Upper lobe of left lung (tissue), 6 donors: ENCODE data around the gene TENM4. TPM values are rescaled to one million over a fixed set of nuclear protein-coding genes. Genes with fewer than 3 reads are reported as not detected.

Experiments
- ATAC-seq, 2 donors: fragments of 200-7000 bp; cut with Tn5 transposase; one replicate each; pipeline ENCODE4 v1.9.1; 2022; ENCODE audit warnings: mild to moderate bottlenecking in 2 of 2, moderate library complexity in 2 of 2; ENCODE audit not compliant: low FRiP score in 2 of 2
- DNase-seq, 2 donors: peaks; one replicate each; pipeline ENCODE4 v3.0.0-alpha.2; 2019 to 2020
- H3K27ac ChIP-seq, 4 donors: fragments of 200-600 bp; sonication (generic); one replicate each; pipeline ENCODE4 v1.5.1; 2016 to 2019
- H3K27me3 ChIP-seq, 4 donors: fragments of 200-600 bp; sonication (generic); one replicate each; pipeline ENCODE4 v1.5.1; 2017 to 2019
- H3K36me3 ChIP-seq, 4 donors: fragments of 200-600 bp; sonication (generic); one replicate each; pipeline ENCODE4 v1.5.1; 2016 to 2019
- H3K4me1 ChIP-seq, 4 donors: fragments of 200-600 bp; sonication (generic); one replicate each; pipeline ENCODE4 v1.5.1; 2018 to 2019
- H3K4me3 ChIP-seq, 4 donors: fragments of 200-600 bp; sonication (generic); one replicate each; pipeline ENCODE4 v1.5.1; 2017 to 2019; ENCODE audit warnings: mild to moderate bottlenecking in 2 of 4, moderate library complexity in 1 of 4
- H3K9me3 ChIP-seq, 4 donors: fragments of 200-600 bp; sonication (generic); one replicate each; pipeline ENCODE4 v1.5.1; 2018 to 2019
- EP300 ChIP-seq, 4 donors: sonication (generic); formaldehyde crosslinking; IDR thresholded peaks; one replicate each; pipeline ENCODE4 v1.5.1; 2017; ENCODE audit warnings: antibody characterized with exemption in 4 of 4, control low read depth in 2 of 4
- POLR2A ChIP-seq, 4 donors: fragments of 450-650 bp; IDR thresholded peaks; one replicate each; pipeline ENCODE4 v1.5.1; 2016 to 2017; ENCODE audit warnings: antibody characterized with exemption in 4 of 4, mild to moderate bottlenecking in 2 of 4
- POLR2AphosphoS5 ChIP-seq, 2 donors: sonication (generic); formaldehyde crosslinking; IDR thresholded peaks; one replicate each; pipeline ENCODE4 v1.5.1; 2017; ENCODE audit warnings: antibody characterized with exemption in 2 of 2
- WGBS, 2 donors: methylation state at CpG; one replicate each; pipeline ENCODE4 v1.1.5; 2017 to 2018; 5-methylcytosine and 5-hydroxymethylcytosine counted together
- total RNA-seq, 6 donors: library from RNA; depleted of rRNA in 4 of 6; stranded (reverse); fragments of >200 nt in 4 of 6; gene quantifications; one replicate each; pipeline versions ENCODE4 v1.1.0 to v1.2.1, GENCODE V29; 2016 to 2021
- TF ChIP-seq, protein P1 (sequence below), 6 experiments: fragments of 450-650 bp in 4 of 6; fragments of 200-600 bp in 2 of 6; sonication (generic) in 2 of 6; IDR thresholded peaks; one replicate each; pipeline ENCODE4 v1.5.1; 2016 to 2019; ENCODE audit warnings: antibody characterized with exemption in 6 of 6
- donor health status: DM: no; HTN: no; CAD: no; lungs with moderate emphysema.
- donor health status: DM: no; HTN: yes; CAD: no; lungs with severe emphysema.

Gene TENM4
- total RNA-seq, 6 donors from 2014 or later = 0.11 to 20.0 (median 3.7) TPM

DNA sequence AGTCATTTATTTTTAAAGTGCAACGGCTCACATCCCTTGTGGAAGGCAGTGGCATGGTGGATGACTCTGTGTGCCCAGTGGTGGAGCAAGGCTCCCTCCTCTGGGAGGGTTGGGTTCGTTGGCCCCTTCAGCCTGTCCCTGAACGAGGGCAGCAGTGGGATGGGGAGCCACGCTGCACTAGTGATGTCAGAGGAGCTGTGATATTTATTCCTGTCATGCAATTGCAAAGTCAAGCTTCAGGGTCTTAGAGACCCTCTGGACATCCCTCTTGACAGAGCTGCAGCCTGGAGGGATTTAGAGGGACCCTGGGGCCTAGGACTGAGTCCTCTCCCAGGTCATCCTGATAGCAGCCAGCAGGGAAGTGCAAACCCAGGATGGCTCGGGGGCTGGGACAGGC, 788.0 kb downstream of the TENM4 start:
- no peaks in the 10 kb centered on the region for H3K4me1 ChIP-seq
- H3K36me3 ChIP-seq = no peaks in the 10 kb centered on the region
- no peak for DNase-seq
- H3K27ac ChIP-seq = no peak overlapping the region
- H3K4me3 ChIP-seq = no peak overlapping the region
- no peaks in the 10 kb centered on the region for H3K9me3 ChIP-seq
- 63 to 65% methylated on average over 5 of the region's 5 CpGs for WGBS, 2 donors
- no peaks in the 10 kb centered on the region for H3K27me3 ChIP-seq
- no peak for TF ChIP-seq POLR2AphosphoS5 (IDR thresholded peaks at IDR 0.05)
- TF ChIP-seq, protein P1, sequence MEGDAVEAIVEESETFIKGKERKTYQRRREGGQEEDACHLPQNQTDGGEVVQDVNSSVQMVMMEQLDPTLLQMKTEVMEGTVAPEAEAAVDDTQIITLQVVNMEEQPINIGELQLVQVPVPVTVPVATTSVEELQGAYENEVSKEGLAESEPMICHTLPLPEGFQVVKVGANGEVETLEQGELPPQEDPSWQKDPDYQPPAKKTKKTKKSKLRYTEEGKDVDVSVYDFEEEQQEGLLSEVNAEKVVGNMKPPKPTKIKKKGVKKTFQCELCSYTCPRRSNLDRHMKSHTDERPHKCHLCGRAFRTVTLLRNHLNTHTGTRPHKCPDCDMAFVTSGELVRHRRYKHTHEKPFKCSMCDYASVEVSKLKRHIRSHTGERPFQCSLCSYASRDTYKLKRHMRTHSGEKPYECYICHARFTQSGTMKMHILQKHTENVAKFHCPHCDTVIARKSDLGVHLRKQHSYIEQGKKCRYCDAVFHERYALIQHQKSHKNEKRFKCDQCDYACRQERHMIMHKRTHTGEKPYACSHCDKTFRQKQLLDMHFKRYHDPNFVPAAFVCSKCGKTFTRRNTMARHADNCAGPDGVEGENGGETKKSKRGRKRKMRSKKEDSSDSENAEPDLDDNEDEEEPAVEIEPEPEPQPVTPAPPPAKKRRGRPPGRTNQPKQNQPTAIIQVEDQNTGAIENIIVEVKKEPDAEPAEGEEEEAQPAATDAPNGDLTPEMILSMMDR (IDR thresholded peaks at IDR 0.05) = no peak
- TF ChIP-seq EP300 (IDR thresholded peaks at IDR 0.05) = no peak
- TF ChIP-seq POLR2A (IDR thresholded peaks at IDR 0.05) = no peak
- no peak for ATAC-seq

GRCh38 chr11:78651923-78652842, 788.6 kb downstream of the TENM4 start:
- no peak for ATAC-seq
- no peaks in the 10 kb centered on the region for H3K27me3 ChIP-seq
- no peaks in the 10 kb centered on the region for H3K36me3 ChIP-seq
- H3K27ac ChIP-seq = no peak overlapping the region
- H3K4me3 ChIP-seq = no peak overlapping the region
- H3K9me3 ChIP-seq = no peaks in the 10 kb centered on the region
- WGBS, 2 donors = 74 to 78% methylated on average over 10 to 11 of the region's 11 CpGs
- H3K4me1 ChIP-seq = no peaks in the 10 kb centered on the region
- no peak for DNase-seq
- no peak for TF ChIP-seq POLR2A (IDR thresholded peaks at IDR 0.05)
- TF ChIP-seq EP300 (IDR thresholded peaks at IDR 0.05) = no peak

- Histone ChIP-seq H3K9me3 (no peaks in the 10 kb centered on the region), H3K27ac (no peak overlapping the region), H3K27me3 (no peaks in the 10 kb centered on the region), H3K4me1 (no peaks in the 10 kb centered on the region), H3K36me3 (no peaks in the 10 kb centered on the region), H3K4me3 (no peak overlapping the region)
- WGBS, 2 donors = 54 to 67% methylated on average over 11 to 13 of the region's 13 CpGs
- ATAC-seq (no peak), DNase-seq (peak in 1 of 2 donors; percentile 30)
- TF ChIP-seq EP300 (IDR thresholded peaks at IDR 0.05) = no peak
- TF ChIP-seq, protein P1 (IDR thresholded peaks at IDR 0.05) = no peak
- TF ChIP-seq POLR2A (IDR thresholded peaks at IDR 0.05) = no peak
- TF ChIP-seq POLR2AphosphoS5 (IDR thresholded peaks at IDR 0.05) = no peak
Measured at GRCh38 chr11:78651136-78651775, 789.6 kb downstream of the TENM4 start.

GRCh38 chr11:78649361-78650215, 791.2 kb downstream of the TENM4 start:
- H3K27me3 ChIP-seq = no peaks in the 10 kb centered on the region
- H3K4me1 ChIP-seq = no peaks in the 10 kb centered on the region
- DNase-seq (no peak), ATAC-seq (no peak)
- no peaks in the 10 kb centered on the region for H3K9me3 ChIP-seq
- no peak for TF ChIP-seq POLR2AphosphoS5 (IDR thresholded peaks at IDR 0.05)
- TF ChIP-seq EP300 (IDR thresholded peaks at IDR 0.05) = no peak
- TF ChIP-seq, protein P1 (IDR thresholded peaks at IDR 0.05) = no peak
- TF ChIP-seq POLR2A (IDR thresholded peaks at IDR 0.05) = no peak
- H3K27ac ChIP-seq = no peak overlapping the region
- no peak overlapping the region for H3K4me3 ChIP-seq
- H3K36me3 ChIP-seq = no peaks in the 10 kb centered on the region
- WGBS, 2 donors = 78 to 82% methylated on average over 7 to 10 of the region's 10 CpGs
